ENCODE measurements around the gene ANGPTL2. TPM values are rescaled to one million over a fixed set of nuclear protein-coding genes. Genes with fewer than 3 reads are reported as not detected.

Gene ANGPTL2
- total RNA-seq, 4 donors from 2014 or later, result 78.4 to 95.0 (median 87.3) TPM

- TF ChIP-seq CTCF (IDR thresholded peaks at IDR 0.05; ENCODE audit: low read depth), result no peak
These were observed 9.9 kb upstream of the ANGPTL2 start for GRCh38 chr9:127132375-127132774.

GRCh38 chr9:127131871-127132270 is 9.4 kb upstream of the ANGPTL2 start:
- TF ChIP-seq CTCF (IDR thresholded peaks at IDR 0.05; ENCODE audit: low read depth), result no peak

GRCh38 chr9:127130661-127131538 is 8.5 kb upstream of the ANGPTL2 start:
- no peak for TF ChIP-seq CTCF (IDR thresholded peaks at IDR 0.05; ENCODE audit: low read depth)

GRCh38 chr9:127130235-127130634 is 7.8 kb upstream of the ANGPTL2 start:
- no peak for TF ChIP-seq CTCF (IDR thresholded peaks at IDR 0.05; ENCODE audit: low read depth)

- TF ChIP-seq CTCF (IDR thresholded peaks at IDR 0.05; ENCODE audit: low read depth), result no peak
These were observed 7.3 kb upstream of the ANGPTL2 start for GRCh38 chr9:127129718-127130085.

- no peak for TF ChIP-seq CTCF (IDR thresholded peaks at IDR 0.05; ENCODE audit: low read depth)
These were observed 6.8 kb upstream of the ANGPTL2 start for GRCh38 chr9:127129073-127129717.

GRCh38 chr9:127128341-127129072 is 6.1 kb upstream of the ANGPTL2 start:
- TF ChIP-seq CTCF (IDR thresholded peaks at IDR 0.05; ENCODE audit: low read depth), result no peak

Data from subcutaneous adipose tissue (tissue), 4 donors.